Stimulated activated CD4-positive, alpha-beta T cell treated with anti-CD3 and anti-CD28 coated beads, Interleukin-15, amount 100 ng/mL, for 24 hours (primary cell): Measurements from ENCODE around the gene SLC10A3.
A peak's percentile ranks its signal among the peaks of the same experiment; 100 is the strongest.

Experiments
- DNase-seq: peaks from one replicate; pipeline ENCODE4 v3.0.0-alpha.2; 2020

SLC10A3 gene

GRCh38 chrX:154490414-154491083 lies at the start of gene SLC10A3:
TSS of gene SLC10A3 (minus strand) at chrX:154490629. CDS start at chrX:154488940, 1,689 bp downstream.
- peak; percentile 90 for DNase-seq

- no peak for DNase-seq
These were observed 48.6 kb upstream of the SLC10A3 start for GRCh38 chrX:154539077-154539476.

GRCh38 chrX:154535892-154536291 lies 45.5 kb upstream of the SLC10A3 start:
- no peak for DNase-seq

GRCh38 chrX:154534526-154535322 lies 44.3 kb upstream of the SLC10A3 start:
- peak; percentile 89 for DNase-seq

- DNase-seq, result no peak
These were observed 42.3 kb upstream of the SLC10A3 start for GRCh38 chrX:154532690-154533089.

GRCh38 chrX:154531626-154532025 lies 41.2 kb upstream of the SLC10A3 start:
- no peak for DNase-seq

GRCh38 chrX:154530286-154530685 lies 39.9 kb upstream of the SLC10A3 start:
- DNase-seq, result no peak

- no peak for DNase-seq
These were observed 38.8 kb upstream of the SLC10A3 start for GRCh38 chrX:154529206-154529612.

GRCh38 chrX:154526901-154527675 lies 36.7 kb upstream of the SLC10A3 start:
- peak; percentile 77 for DNase-seq

- no peak for DNase-seq
These were observed 35.4 kb upstream of the SLC10A3 start for GRCh38 chrX:154525606-154526490.

- no peak for DNase-seq
These were observed 29.0 kb upstream of the SLC10A3 start for GRCh38 chrX:154519389-154519788.

- DNase-seq, result no peak
These were observed 26.8 kb upstream of the SLC10A3 start for GRCh38 chrX:154517101-154517781.

GRCh38 chrX:154516656-154517100 lies 26.2 kb upstream of the SLC10A3 start:
- DNase-seq, result no peak

- DNase-seq, result peak; percentile 94
These were observed 25.7 kb upstream of the SLC10A3 start, which contains the start of gene FAM3A for GRCh38 chrX:154515966-154516655. TSS of gene FAM3A (minus strand) at chrX:154516232. CDS start at chrX:154515772, 460 bp downstream.

- peak; percentile 33 for DNase-seq
These were observed 24.9 kb upstream of the SLC10A3 start for GRCh38 chrX:154515090-154515965.

- no peak for DNase-seq
These were observed 23.3 kb upstream of the SLC10A3 start for GRCh38 chrX:154513716-154514115.

GRCh38 chrX:154512879-154513553 lies 22.6 kb upstream of the SLC10A3 start:
- DNase-seq, result no peak

- no peak for DNase-seq
These were observed 21.3 kb upstream of the SLC10A3 start for GRCh38 chrX:154511761-154512160.

- DNase-seq, result no peak
These were observed 19.0 kb upstream of the SLC10A3 start for GRCh38 chrX:154509455-154509854.
